Measurements from ENCODE around the gene KHDRBS1. TPM values are rescaled to one million over a fixed set of nuclear protein-coding genes. Genes with fewer than 3 reads are reported as not detected.

Gene KHDRBS1
- total and polyA plus RNA-seq, 9 of the 15 experiments (the other 6 are each of a cell fraction or from before 2014, with no cell fraction given) = 48.4 to 257 (median 114) TPM

DNA sequence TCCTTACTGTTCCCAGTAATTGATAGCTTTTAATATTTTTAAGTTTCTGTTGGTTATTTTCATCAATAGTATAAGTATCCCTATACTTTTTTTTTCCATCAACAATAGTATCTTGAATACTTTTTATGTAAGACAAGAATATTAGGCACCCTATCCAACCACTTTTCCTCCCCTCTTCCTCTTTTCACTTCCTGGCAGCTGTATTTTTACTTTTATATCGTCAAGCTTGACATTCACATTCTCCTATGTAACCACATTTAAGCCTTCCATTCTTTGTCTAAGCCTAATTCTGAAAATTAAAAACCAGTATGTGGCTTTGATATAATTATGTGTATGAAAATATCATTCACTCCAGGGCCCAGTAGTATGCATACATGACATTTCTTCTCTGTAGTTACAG is 68.4 kb downstream of the KHDRBS1 start:
- Histone ChIP-seq H3K27me3 (ENCODE audit: control insufficient read depth in 2 of 2, insufficient read depth in 2 of 2, low read length in 2 of 2) (no peaks in the 10 kb centered on the region), H3K9ac (ENCODE audit: insufficient read depth in 1 of 2, low read depth in 2 of 2, low read length in 2 of 2) (no peak overlapping the region), H3K4me2 (ENCODE audit: insufficient read depth, low read length) (no peak overlapping the region), H4K20me1 (replicated peaks; ENCODE audit: control insufficient read depth, insufficient read depth, low read length) (no peaks in the 10 kb centered on the region), H3K4me3 (no peak overlapping the region), H3K36me3 (ENCODE audit: control insufficient read depth, insufficient read depth, low read length) (peaks cover 51% of the 10 kb centered on the region), H3K9me1 (ENCODE audit: control insufficient read depth, insufficient read depth, low read length) (peaks cover 3% of the 10 kb centered on the region), H2AFZ (ENCODE audit: low read depth, low read length) (no peak overlapping the region), H3K27ac (ENCODE audit: extremely low read depth, low read depth, low read length) (no peak overlapping the region), H3K4me1 (replicated peaks in 1 of 2; ENCODE audit: control insufficient read depth in 2 of 2, insufficient read depth in 2 of 2, low read length in 2 of 2) (no peaks in the 10 kb centered on the region), H3K79me2 (ENCODE audit: control insufficient read depth, insufficient read depth, low read length) (no peaks in the 10 kb centered on the region), H3K9me3 (replicated peaks; ENCODE audit: control insufficient read depth, insufficient read depth, low read depth, low read length) (no peaks in the 10 kb centered on the region)
- DNase-seq (ENCODE audit: extremely low read depth in 1 of 4, low spot score in 3 of 4) (no peak), FAIRE-seq (no peak), ATAC-seq (no peak)
- POLR2A ChIA-PET = interaction anchor here (0.7 to 1.8 kb wide), 5 partner anchors 9 to 79 kb away, joined by 3 to 8 read pairs (median 4); partner anchors contain the start of gene TMEM39B
- in situ Hi-C loops (cut with MboI) = no loop called here
- CTCF ChIA-PET (ENCODE audit: low intra/inter-chr PET ratio) = no interaction called here
- TF ChIP-seq, protein P1, sequence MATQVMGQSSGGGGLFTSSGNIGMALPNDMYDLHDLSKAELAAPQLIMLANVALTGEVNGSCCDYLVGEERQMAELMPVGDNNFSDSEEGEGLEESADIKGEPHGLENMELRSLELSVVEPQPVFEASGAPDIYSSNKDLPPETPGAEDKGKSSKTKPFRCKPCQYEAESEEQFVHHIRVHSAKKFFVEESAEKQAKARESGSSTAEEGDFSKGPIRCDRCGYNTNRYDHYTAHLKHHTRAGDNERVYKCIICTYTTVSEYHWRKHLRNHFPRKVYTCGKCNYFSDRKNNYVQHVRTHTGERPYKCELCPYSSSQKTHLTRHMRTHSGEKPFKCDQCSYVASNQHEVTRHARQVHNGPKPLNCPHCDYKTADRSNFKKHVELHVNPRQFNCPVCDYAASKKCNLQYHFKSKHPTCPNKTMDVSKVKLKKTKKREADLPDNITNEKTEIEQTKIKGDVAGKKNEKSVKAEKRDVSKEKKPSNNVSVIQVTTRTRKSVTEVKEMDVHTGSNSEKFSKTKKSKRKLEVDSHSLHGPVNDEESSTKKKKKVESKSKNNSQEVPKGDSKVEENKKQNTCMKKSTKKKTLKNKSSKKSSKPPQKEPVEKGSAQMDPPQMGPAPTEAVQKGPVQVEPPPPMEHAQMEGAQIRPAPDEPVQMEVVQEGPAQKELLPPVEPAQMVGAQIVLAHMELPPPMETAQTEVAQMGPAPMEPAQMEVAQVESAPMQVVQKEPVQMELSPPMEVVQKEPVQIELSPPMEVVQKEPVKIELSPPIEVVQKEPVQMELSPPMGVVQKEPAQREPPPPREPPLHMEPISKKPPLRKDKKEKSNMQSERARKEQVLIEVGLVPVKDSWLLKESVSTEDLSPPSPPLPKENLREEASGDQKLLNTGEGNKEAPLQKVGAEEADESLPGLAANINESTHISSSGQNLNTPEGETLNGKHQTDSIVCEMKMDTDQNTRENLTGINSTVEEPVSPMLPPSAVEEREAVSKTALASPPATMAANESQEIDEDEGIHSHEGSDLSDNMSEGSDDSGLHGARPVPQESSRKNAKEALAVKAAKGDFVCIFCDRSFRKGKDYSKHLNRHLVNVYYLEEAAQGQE (IDR thresholded peaks at IDR 0.05; ENCODE audit: borderline replicate concordance) = no peak
- TF ChIP-seq, protein P1 (CRISPR knock-in tag; IDR thresholded peaks at IDR 0.05; ENCODE audit: low read depth) = no peak
- no peak for TF ChIP-seq NELFE (IDR thresholded peaks at IDR 0.05; ENCODE audit: insufficient read depth, insufficient read length)
- intact Hi-C loops (cut with micrococcal nuclease) = no loop called here
- BruUV-seq (replicated peaks) = no TSS peak
- 71% methylated on average over 1 of the region's 1 CpG for WGBS (ENCODE audit: insufficient coverage, low coverage, missing lambda C conversion rate)

Data from K562 (cell line).